K562 (cell line): ENCODE data around the gene KIF15. TPM values are rescaled to one million over a fixed set of nuclear protein-coding genes. Genes with fewer than 3 reads are reported as not detected.
A peak's percentile ranks its signal among the peaks of the same experiment; 100 is the strongest.

Source experiments
- ATAC-seq: fragments of 200-7000 bp; cut with Tn5 transposase; 3 replicates; pipeline ENCODE4 v1.9.1; 2020; ENCODE audit warnings: moderate library complexity
- Bru-seq: library from RNA; stranded (reverse); fragments of 400-500 nt; gene quantifications from one replicate; lab custom pipeline; 2021; lab: Mats Ljungman, UMichigan
- BruChase-seq, 2 experiments: library from RNA; stranded (reverse); fragments of 400-500 nt; gene quantifications; one replicate each; lab custom pipeline; 2021; lab: Mats Ljungman, UMichigan
- BruUV-seq: library from RNA; stranded (reverse); fragments of 400-500 nt; replicated peaks from 2 replicates; lab custom pipeline; 2021; lab: Mats Ljungman, UMichigan
- CTCF ChIA-PET: fragments of 300-600 bp; formaldehyde crosslinking; extraction: SDS; loops from one replicate; lab custom pipeline; 2021; ENCODE audit warnings: low intra/inter-chr PET ratio; lab: Yijun Ruan, JAX
- POLR2A ChIA-PET: fragments of 300-600, 350-650 bp; sonication (Branson Sonifier 250); formaldehyde crosslinking; extraction: SDS; loops from one replicate; lab custom pipeline; 2021; ENCODE audit warnings: antibody characterized with exemption, inconsistent platforms; lab: Yijun Ruan, JAX
- DNase-seq, 4 experiments: peaks; one replicate each; pipeline versions ENCODE4 v3.0.0 to v3.0.0-alpha.2; 2011 to 2018; ENCODE audit warnings: low spot score in 3 of 4, mixed read lengths in 3 of 4; ENCODE audit errors: extremely low read depth in 1 of 4
- FAIRE-seq: peaks from 2 replicates; lab custom pipeline; 2011; peaks lifted over from hg19 to GRCh38; lab: Jason Lieb, UNC
- H2AFZ ChIP-seq: 2 replicates; pipeline ENCODE4 v1.6.0; 2011; ENCODE audit warnings: low read depth, low read length, control low read depth, inconsistent platforms
- H3K27ac ChIP-seq: fragments of 200-600 bp; 3 replicates; pipeline ENCODE4 v1.8.0; 2011; ENCODE audit warnings: low read depth, mild to moderate bottlenecking, control low read depth, inconsistent platforms, low read length, moderate library complexity, mixed read lengths; ENCODE audit errors: extremely low read depth
- H3K27me3 ChIP-seq, 2 experiments: fragments of 300-600 bp in 1 of 2; 2 replicates in 1 of 2; 3 replicates in 1 of 2; pipeline versions ENCODE4 v1.6.0 to v1.8.0; 2011; ENCODE audit warnings: inconsistent platforms in 2 of 2, low read length in 2 of 2, mild to moderate bottlenecking in 1 of 2, mixed read lengths in 1 of 2, moderate library complexity in 1 of 2; ENCODE audit not compliant: control insufficient read depth in 2 of 2, insufficient read depth in 2 of 2
- H3K36me3 ChIP-seq: fragments of 300-600 bp; 3 replicates; pipeline ENCODE4 v1.8.0; 2011; ENCODE audit warnings: mild to moderate bottlenecking, low read length, inconsistent platforms; ENCODE audit not compliant: control insufficient read depth, insufficient read depth
- H3K4me1 ChIP-seq, 2 experiments: fragments of 200-600 bp in 1 of 2; replicated peaks in 1 of 2; 2 replicates in 1 of 2; 3 replicates in 1 of 2; pipeline versions ENCODE4 v1.5.1 to v1.8.0; 2011; ENCODE audit warnings: inconsistent platforms in 2 of 2, low read length in 2 of 2, mild to moderate bottlenecking in 1 of 2, mixed read lengths in 1 of 2, moderate library complexity in 1 of 2; ENCODE audit not compliant: control insufficient read depth in 2 of 2, insufficient read depth in 2 of 2
- H3K4me2 ChIP-seq: 2 replicates; pipeline ENCODE4 v1.6.1; 2011; ENCODE audit warnings: low read length, control low read depth, inconsistent platforms, mixed read lengths; ENCODE audit not compliant: insufficient read depth
- H3K4me3 ChIP-seq: fragments of 200-600 bp; sonication (generic), shearing (Covaris generic); 2 replicates; pipeline ENCODE4 v1.5.1; 2016; ENCODE audit warnings: control low read depth, inconsistent platforms
- H3K79me2 ChIP-seq: fragments of 200-600 bp; 3 replicates; pipeline ENCODE4 v1.8.0; 2011; ENCODE audit warnings: low read length, inconsistent platforms; ENCODE audit not compliant: control insufficient read depth, insufficient read depth
- H3K9ac ChIP-seq, 2 experiments: 2 replicates each; pipeline versions ENCODE4 v1.6.0 to v1.6.1; 2011; ENCODE audit warnings: low read depth in 2 of 2, low read length in 2 of 2, control low read depth in 1 of 2, inconsistent platforms in 1 of 2, mild to moderate bottlenecking in 1 of 2, mixed read lengths in 1 of 2; ENCODE audit not compliant: insufficient read depth in 1 of 2
- H3K9me1 ChIP-seq: one replicate; pipeline ENCODE4 v1.6.0; 2011; ENCODE audit warnings: inconsistent platforms, mild to moderate bottlenecking, low read length, moderate library complexity; ENCODE audit not compliant: control insufficient read depth, insufficient read depth
- H3K9me3 ChIP-seq: replicated peaks from 2 replicates; pipeline ENCODE4 v1.5.1; 2011; ENCODE audit warnings: low read depth, low read length, inconsistent platforms; ENCODE audit not compliant: control insufficient read depth, insufficient read depth
- H4K20me1 ChIP-seq: replicated peaks from 2 replicates; pipeline ENCODE4 v1.6.1; 2011; ENCODE audit warnings: low read length, inconsistent platforms, mixed read lengths; ENCODE audit not compliant: control insufficient read depth, insufficient read depth
- PPARD ChIP-seq: fragments of 250-450 bp; sonication (Bioruptor Pico); IDR thresholded peaks from 2 replicates; pipeline ENCODE4 v1.8.0; 2022; ENCODE audit warnings: inconsistent platforms, mild to moderate bottlenecking, moderate library complexity
- TAF9B ChIP-seq: fragments of 450-650 bp; IDR thresholded peaks from 2 replicates; pipeline ENCODE4 v1.6.1; 2018; ENCODE audit warnings: mild to moderate bottlenecking; ENCODE audit not compliant: partially characterized antibody
- ZNF561 ChIP-seq: fragments of 450-650 bp; formaldehyde crosslinking; conservative IDR thresholded peaks from 2 replicates; pipeline ENCODE4 v1.4.0; 2020; ENCODE audit warnings: mild to moderate bottlenecking, moderate library complexity
- WGBS: fragments of 100-300 bp; shearing (Covaris generic); methylation state at CpG from one replicate; pipeline ENCODE4 v1.1.6; 2016; ENCODE audit warnings: low coverage, mixed read lengths; ENCODE audit not compliant: insufficient coverage; ENCODE audit errors: missing lambda C conversion rate; 5-methylcytosine and 5-hydroxymethylcytosine counted together
- in situ Hi-C: fragments of 300-500 bp; cut with MboI; formaldehyde crosslinking; loops from 4 replicates; pipeline ENCODE4 v1.15.0; 2018; ENCODE audit warnings: inconsistent platforms, mixed read lengths
- intact Hi-C: fragments of 100-400 bp; cut with micrococcal nuclease; formaldehyde crosslinking; loops from 2 replicates; pipeline ENCODE4 v1.14.2; 2022
- long read RNA-seq, 3 experiments: library from polyadenylated mRNA in 2 of 3; library from RNA in 1 of 3; unstranded in 2 of 3; stranded (forward) in 1 of 3; transcript quantifications; one replicate each; pipeline ENCODE4 v2.0.0, GENCODE V29; 2019 to 2022
- polyA minus RNA-seq, 3 experiments: library from RNA; depleted of rRNA, polyadenylated mRNA; stranded (reverse); fragments of >200 nt; gene quantifications; 2 replicates each; pipeline ENCODE4 v1.2.3, GENCODE V29; 2011
- polyA plus RNA-seq, 8 experiments: library from polyadenylated mRNA; depleted of rRNA in 4 of 8; stranded (reverse) in 5 of 8; unstranded in 3 of 8; fragments of >200 nt; fragmentation: Nextera tagmentation in 2 of 8; fragmentation: Illumina TruSeq in 1 of 8; extraction: Ambion mirVana in 2 of 8; extraction: Trizol in 1 of 8; gene quantifications; 2 replicates each; pipeline versions ENCODE4 v1.2.1 to v1.2.3, GENCODE V29; 2011 to 2014; ENCODE audit warnings: inconsistent platforms in 1 of 8, missing spikeins in 1 of 8
- total RNA-seq, 7 experiments: library from RNA; depleted of rRNA in 6 of 7; stranded (reverse); fragments of >200 nt in 6 of 7; fragmentation: Illumina TruSeq in 2 of 7; extraction: Trizol in 2 of 7; gene quantifications; 2 replicates each; pipeline versions ENCODE4 v1.2.1 to v1.2.3, GENCODE V29; 2011 to 2021; ENCODE audit warnings: low replicate concordance in 1 of 7
- TF ChIP-seq, protein P1 (sequence below): sonication (generic); formaldehyde crosslinking; IDR thresholded peaks from 2 replicates; pipeline ENCODE4 v1.8.1; 2023; ENCODE audit warnings: missing genetic modification reagents, mild to moderate bottlenecking, borderline replicate concordance

Gene KIF15, protein sequence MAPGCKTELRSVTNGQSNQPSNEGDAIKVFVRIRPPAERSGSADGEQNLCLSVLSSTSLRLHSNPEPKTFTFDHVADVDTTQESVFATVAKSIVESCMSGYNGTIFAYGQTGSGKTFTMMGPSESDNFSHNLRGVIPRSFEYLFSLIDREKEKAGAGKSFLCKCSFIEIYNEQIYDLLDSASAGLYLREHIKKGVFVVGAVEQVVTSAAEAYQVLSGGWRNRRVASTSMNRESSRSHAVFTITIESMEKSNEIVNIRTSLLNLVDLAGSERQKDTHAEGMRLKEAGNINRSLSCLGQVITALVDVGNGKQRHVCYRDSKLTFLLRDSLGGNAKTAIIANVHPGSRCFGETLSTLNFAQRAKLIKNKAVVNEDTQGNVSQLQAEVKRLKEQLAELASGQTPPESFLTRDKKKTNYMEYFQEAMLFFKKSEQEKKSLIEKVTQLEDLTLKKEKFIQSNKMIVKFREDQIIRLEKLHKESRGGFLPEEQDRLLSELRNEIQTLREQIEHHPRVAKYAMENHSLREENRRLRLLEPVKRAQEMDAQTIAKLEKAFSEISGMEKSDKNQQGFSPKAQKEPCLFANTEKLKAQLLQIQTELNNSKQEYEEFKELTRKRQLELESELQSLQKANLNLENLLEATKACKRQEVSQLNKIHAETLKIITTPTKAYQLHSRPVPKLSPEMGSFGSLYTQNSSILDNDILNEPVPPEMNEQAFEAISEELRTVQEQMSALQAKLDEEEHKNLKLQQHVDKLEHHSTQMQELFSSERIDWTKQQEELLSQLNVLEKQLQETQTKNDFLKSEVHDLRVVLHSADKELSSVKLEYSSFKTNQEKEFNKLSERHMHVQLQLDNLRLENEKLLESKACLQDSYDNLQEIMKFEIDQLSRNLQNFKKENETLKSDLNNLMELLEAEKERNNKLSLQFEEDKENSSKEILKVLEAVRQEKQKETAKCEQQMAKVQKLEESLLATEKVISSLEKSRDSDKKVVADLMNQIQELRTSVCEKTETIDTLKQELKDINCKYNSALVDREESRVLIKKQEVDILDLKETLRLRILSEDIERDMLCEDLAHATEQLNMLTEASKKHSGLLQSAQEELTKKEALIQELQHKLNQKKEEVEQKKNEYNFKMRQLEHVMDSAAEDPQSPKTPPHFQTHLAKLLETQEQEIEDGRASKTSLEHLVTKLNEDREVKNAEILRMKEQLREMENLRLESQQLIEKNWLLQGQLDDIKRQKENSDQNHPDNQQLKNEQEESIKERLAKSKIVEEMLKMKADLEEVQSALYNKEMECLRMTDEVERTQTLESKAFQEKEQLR (N-terminal part only)
- 21.8 and 81.5 TPM in 2 replicates for total RNA-seq (2011; cell fraction: chromatin; rRNA removed; ENCODE audit: low replicate concordance)
- total RNA-seq (2011; cell fraction: nucleolus; rRNA removed), result 13.7 and 19.2 TPM in 2 replicates
- 19.6 and 23.5 TPM in 2 replicates for total RNA-seq (2011; cell fraction: nucleoplasm; rRNA removed)
- 26.0 and 28.0 TPM in 2 replicates for total RNA-seq (2014; rRNA removed)
- total RNA-seq (2014; rRNA removed; fragmentation: Illumina TruSeq; extraction: Trizol), result 43.7 and 52.3 TPM in 2 replicates
- 45.1 and 45.9 TPM in 2 replicates for total RNA-seq (2015; rRNA removed; fragmentation: Illumina TruSeq; extraction: Trizol)
- 24.5 and 25.8 TPM in 2 replicates for total RNA-seq (2021)
- polyA plus RNA-seq (2011; rRNA removed), result 17.9 and 25.3 TPM in 2 replicates
- polyA plus RNA-seq (2011; cell fraction: cytosol; rRNA removed), result 2.9 and 5.4 TPM in 2 replicates
- polyA plus RNA-seq (2011; cell fraction: nucleus; rRNA removed), result 12.1 and 15.4 TPM in 2 replicates
- 15.4 and 18.1 TPM in 2 replicates for polyA plus RNA-seq (2012)
- polyA plus RNA-seq (2014; fragmentation: Illumina TruSeq; extraction: Trizol), result 33.8 and 43.3 TPM in 2 replicates
- polyA plus RNA-seq (2014; fragmentation: Nextera tagmentation; extraction: Ambion mirVana), result 10 to 100 TPM in 1 of 2 experiments, 1 to 10 TPM in 1; 9.0 to 21.2 TPM
- 21.2 and 27.9 TPM in 2 replicates for polyA plus RNA-seq (2014; rRNA removed)
- 50.8 and 54.3 TPM in 2 replicates for polyA minus RNA-seq (2011; rRNA and poly(A)+ RNA removed)
- 11.8 and 17.1 TPM in 2 replicates for polyA minus RNA-seq (2011; cell fraction: cytosol; rRNA and poly(A)+ RNA removed)
- polyA minus RNA-seq (2011; cell fraction: nucleus; rRNA and poly(A)+ RNA removed), result 20.6 and 43.1 TPM in 2 replicates
- percentile 83 among the genes with signal in this experiment for Bru-seq, nascent RNA
- BruChase-seq, experiment 1, labeled RNA remaining after a 2-hour chase, result percentile 87 among the genes with signal in this experiment
- BruChase-seq, experiment 2, labeled RNA remaining after a 6-hour chase, result percentile 87 among the genes with signal in this experiment
- long read RNA-seq, experiment 1, full-length matches to known transcripts, result 19 of 101 reads
- long read RNA-seq, experiment 1, partial matches to known transcripts, result 51 of 101 reads
- long read RNA-seq, experiment 1, other reads (novel, unspliced or antisense), result 31 of 101 reads
- long read RNA-seq, experiment 2, full-length matches to known transcripts, result 4 of 22 reads
- long read RNA-seq, experiment 2, partial matches to known transcripts, result 10 of 22 reads
- long read RNA-seq, experiment 2, other reads (novel, unspliced or antisense), result 8 of 22 reads
- long read RNA-seq, experiment 3, partial matches to known transcripts, result 11 of 14 reads
- long read RNA-seq, experiment 3, other reads (novel, unspliced or antisense), result 3 of 14 reads

DNA sequence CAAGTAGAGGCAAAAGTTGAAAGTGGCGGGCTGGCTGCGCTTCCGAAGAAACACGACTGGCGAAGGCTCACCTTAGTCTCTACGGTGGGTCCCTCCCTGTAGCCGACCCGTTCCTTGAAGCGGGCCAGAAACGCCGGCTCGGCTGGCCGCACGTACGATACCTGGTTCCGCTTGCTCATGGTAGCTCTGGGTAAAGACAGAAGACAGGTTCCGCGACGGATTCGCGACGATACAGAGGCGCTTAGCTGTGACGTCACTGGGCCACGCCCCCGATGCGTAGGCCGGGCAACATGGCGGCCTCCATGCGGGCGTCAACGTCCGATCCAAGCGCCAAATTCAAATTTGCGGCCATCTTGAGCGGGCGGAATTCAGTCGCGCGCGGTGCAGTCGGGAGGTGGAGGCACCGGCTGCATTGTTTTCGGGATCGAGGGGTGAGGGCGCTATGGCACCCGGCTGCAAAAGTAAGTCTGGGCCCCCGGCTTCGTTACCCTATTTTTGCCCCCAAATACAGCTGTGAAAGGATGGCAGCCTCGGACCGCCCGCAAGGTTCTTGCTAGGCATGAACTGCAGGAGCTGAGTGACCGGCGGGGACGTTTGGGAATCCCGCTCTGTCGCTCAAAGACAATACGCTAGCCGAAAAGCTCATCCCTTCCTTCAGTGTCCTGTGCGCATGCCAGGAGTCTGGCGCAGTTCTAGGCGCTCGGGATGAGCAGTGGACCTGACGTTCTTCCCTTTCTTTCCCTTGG, at the start of gene KIF15, which contains the start of gene KIAA1143:
KIF15 (plus strand) TSS at position 371 of the 746 bp plus-strand sequence; CDS start at position 443, 72 bp downstream.
KIAA1143 (minus strand) TSS at position 196 of the 746 bp plus-strand sequence; CDS start at position 179, 17 bp downstream.
- intact Hi-C loops (loop anchor here (5.0 kb wide), 1 partner anchor 216 kb away; the partner anchor contains the start of genes EXOSC7 and ZDHHC3), in situ Hi-C loops (no loop called here)
- Histone ChIP-seq H3K4me3 (peak within 1 kb of the TSS; percentile 83), H2AFZ (peak within 1 kb of the TSS; percentile 89), H3K9me3 (peaks cover 37% of the 10 kb centered on the region), H4K20me1 (no peaks in the 10 kb centered on the region), H3K4me2 (peak within 1 kb of the TSS; percentile 100), H3K9me1 (no peaks in the 10 kb centered on the region), H3K79me2 (peaks cover 95% of the 10 kb centered on the region), H3K4me1 (peaks cover 0 to 4% of the 10 kb centered on the region in 2 experiments; a peak in 3 of 5 replicates), H3K9ac (peak within 1 kb of the TSS; percentile 95 to 97), H3K27me3 (no peaks in the 10 kb centered on the region), H3K36me3 (peaks cover 56% of the 10 kb centered on the region), H3K27ac (peak within 1 kb of the TSS; percentile 85)
- ChIA-PET POLR2A (interaction anchor here (0.5 to 2.7 kb wide), 26 partner anchors 8 to 1135 kb away, joined by 3 to 13 read pairs (median 4); partner anchors contain the start of genes ZNF197 and ZNF501), CTCF (no interaction called here)
- ATAC-seq, result peak; percentile 97
- BruUV-seq, result TSS peak; percentile 83
- peak; percentile 93 for FAIRE-seq
- under 1% methylated on average over 62 of the region's 64 CpGs for WGBS
- DNase-seq, result peak; percentile 93 to 100 (median 96)
- TF ChIP-seq TAF9B (peak; percentile 85), PPARD (CRISPR knock-in tag) (no peak), ZNF561 (CRISPR knock-in tag) (0 out of 2 replicates have a peak, but pooled peaks have one; percentile 21)
- TF ChIP-seq, protein P1, sequence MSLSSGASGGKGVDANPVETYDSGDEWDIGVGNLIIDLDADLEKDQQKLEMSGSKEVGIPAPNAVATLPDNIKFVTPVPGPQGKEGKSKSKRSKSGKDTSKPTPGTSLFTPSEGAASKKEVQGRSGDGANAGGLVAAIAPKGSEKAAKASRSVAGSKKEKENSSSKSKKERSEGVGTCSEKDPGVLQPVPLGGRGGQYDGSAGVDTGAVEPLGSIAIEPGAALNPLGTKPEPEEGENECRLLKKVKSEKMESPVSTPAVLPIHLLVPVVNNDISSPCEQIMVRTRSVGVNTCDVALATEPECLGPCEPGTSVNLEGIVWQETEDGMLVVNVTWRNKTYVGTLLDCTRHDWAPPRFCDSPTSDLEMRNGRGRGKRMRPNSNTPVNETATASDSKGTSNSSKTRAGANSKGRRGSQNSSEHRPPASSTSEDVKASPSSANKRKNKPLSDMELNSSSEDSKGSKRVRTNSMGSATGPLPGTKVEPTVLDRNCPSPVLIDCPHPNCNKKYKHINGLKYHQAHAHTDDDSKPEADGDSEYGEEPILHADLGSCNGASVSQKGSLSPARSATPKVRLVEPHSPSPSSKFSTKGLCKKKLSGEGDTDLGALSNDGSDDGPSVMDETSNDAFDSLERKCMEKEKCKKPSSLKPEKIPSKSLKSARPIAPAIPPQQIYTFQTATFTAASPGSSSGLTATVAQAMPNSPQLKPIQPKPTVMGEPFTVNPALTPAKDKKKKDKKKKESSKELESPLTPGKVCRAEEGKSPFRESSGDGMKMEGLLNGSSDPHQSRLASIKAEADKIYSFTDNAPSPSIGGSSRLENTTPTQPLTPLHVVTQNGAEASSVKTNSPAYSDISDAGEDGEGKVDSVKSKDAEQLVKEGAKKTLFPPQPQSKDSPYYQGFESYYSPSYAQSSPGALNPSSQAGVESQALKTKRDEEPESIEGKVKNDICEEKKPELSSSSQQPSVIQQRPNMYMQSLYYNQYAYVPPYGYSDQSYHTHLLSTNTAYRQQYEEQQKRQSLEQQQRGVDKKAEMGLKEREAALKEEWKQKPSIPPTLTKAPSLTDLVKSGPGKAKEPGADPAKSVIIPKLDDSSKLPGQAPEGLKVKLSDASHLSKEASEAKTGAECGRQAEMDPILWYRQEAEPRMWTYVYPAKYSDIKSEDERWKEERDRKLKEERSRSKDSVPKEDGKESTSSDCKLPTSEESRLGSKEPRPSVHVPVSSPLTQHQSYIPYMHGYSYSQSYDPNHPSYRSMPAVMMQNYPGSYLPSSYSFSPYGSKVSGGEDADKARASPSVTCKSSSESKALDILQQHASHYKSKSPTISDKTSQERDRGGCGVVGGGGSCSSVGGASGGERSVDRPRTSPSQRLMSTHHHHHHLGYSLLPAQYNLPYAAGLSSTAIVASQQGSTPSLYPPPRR (CRISPR knock-in tag), result peak; percentile 84
